Activated naive CD4-positive, alpha-beta T cell treated with anti-CD3 and anti-CD28 coated beads, Interleukin-2, amount 50 U/mL, for 24 hours (primary cell): Measurements from ENCODE around the gene ADCY4.

Source experiments
- H3K27ac Mint-ChIP-seq: one replicate; pipeline ENCODE4 v1.8.0; 2021; ENCODE audit warnings: mild to moderate bottlenecking, mixed read lengths
- H3K27me3 Mint-ChIP-seq: one replicate; pipeline ENCODE4 v1.8.0; 2021; ENCODE audit warnings: mixed read lengths
- H3K36me3 Mint-ChIP-seq: one replicate; pipeline ENCODE4 v1.8.0; 2021; ENCODE audit warnings: mixed read lengths
- H3K4me1 Mint-ChIP-seq: one replicate; pipeline ENCODE4 v1.8.0; 2021; ENCODE audit warnings: mixed read lengths
- H3K4me3 Mint-ChIP-seq: one replicate; pipeline ENCODE4 v1.8.0; 2021; ENCODE audit warnings: mild to moderate bottlenecking, mixed read lengths
- H3K9me3 Mint-ChIP-seq: one replicate; pipeline ENCODE4 v1.8.0; 2021; ENCODE audit warnings: mixed read lengths

The ADCY4 gene

DNA sequence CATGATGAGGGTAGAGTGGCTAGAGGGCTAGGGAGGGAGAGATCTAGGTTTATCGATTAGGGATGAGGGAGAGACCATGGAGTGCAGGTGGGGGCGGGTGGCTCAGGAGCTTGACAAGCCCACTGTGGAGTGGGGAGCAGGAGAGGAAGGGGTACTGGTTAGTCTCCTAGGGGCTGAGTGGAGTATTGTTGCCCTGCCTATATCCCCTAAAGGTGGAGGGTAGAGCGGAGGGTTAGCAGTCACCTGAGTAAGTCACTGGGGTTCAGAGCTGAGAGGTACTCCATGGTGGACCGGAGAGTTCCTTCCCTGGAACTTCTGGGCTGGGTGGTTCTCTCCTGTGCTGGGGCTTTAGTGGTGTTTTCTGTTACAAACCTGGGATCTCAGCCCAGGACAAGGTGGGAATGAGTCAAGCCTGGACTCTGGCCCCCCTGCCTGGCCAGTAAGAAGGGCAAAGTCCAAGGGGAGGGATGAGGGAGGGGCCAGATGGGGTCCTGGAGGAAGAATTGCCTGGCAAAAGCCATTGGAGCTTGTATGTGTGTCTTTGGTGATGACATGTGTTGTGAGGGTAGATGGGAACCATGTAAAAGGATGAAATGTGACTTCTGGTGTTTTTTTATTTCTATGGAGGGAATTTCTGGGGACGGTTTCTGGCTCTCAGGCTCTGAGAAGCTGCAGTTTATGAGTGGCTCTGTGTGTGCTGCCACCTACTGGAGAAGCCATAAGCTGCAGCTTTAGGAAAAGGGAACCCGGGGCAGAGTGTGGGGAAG is 27.1 kb downstream of the ADCY4 start, which contains the start of gene CIDEB:
Gene CIDEB (minus strand): TSS at position 403 of the 767 bp plus-strand sequence. CDS start 119 bp downstream, at position 284.
- Mint-ChIP-seq H3K36me3 (peaks cover 24% of the 10 kb centered on the region), H3K9me3 (no peaks in the 10 kb centered on the region), H3K27me3 (no peaks in the 10 kb centered on the region), H3K4me3 (peak within 1 kb of the TSS; percentile 6), H3K27ac (peak within 1 kb of the TSS; percentile 31), H3K4me1 (peaks cover 46% of the 10 kb centered on the region)

DNA sequence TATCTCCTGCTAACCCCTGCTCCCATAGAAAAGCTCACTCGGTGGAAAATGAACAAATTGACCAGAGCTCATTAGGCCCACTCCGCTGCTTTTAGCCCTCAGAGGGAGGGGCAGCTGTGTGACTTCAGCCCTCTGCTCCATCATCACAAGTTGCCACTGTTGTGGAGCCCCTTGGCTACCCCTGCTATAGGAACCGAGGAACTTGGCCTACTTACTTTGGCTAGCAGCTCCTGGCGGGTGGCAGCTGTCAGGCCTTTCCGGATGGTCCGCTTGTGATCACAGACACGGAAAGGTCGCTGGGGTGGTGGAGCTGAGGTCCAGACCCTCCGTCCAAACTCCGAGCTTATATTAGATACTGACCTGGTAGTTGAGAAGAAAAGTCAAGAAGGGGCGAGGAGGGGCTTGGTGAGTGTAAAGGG is 27.7 kb downstream of the ADCY4 start:
- H3K27ac Mint-ChIP-seq, result no peak overlapping the region
- peaks cover 40% of the 10 kb centered on the region for H3K4me1 Mint-ChIP-seq
- no peaks in the 10 kb centered on the region for H3K27me3 Mint-ChIP-seq
- H3K9me3 Mint-ChIP-seq, result no peaks in the 10 kb centered on the region
- H3K36me3 Mint-ChIP-seq, result peaks cover 24% of the 10 kb centered on the region
- H3K4me3 Mint-ChIP-seq, result no peak overlapping the region

DNA sequence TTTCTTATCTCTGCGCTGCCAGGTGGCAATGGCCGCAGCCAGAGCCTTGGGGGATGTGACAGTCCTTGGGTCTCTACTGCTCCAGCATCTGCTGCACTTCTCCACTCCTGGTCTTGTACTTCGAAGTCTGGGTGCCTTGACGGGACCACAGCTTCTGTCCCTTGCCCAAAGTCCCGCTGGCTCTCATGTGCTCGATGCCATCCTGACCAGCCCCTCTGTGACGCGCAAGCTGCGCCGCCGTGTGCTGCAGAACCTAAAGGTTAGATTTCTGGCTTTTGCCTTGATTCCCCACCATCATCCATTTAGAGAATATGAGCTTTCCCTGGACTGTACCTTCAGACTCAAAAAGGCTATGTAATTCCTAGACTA is 30.9 kb downstream of the ADCY4 start:
- Mint-ChIP-seq H3K4me1 (peaks cover 36% of the 10 kb centered on the region), H3K4me3 (no peak overlapping the region), H3K27me3 (no peaks in the 10 kb centered on the region), H3K36me3 (peaks cover 25% of the 10 kb centered on the region), H3K9me3 (no peaks in the 10 kb centered on the region), H3K27ac (no peak overlapping the region)

DNA sequence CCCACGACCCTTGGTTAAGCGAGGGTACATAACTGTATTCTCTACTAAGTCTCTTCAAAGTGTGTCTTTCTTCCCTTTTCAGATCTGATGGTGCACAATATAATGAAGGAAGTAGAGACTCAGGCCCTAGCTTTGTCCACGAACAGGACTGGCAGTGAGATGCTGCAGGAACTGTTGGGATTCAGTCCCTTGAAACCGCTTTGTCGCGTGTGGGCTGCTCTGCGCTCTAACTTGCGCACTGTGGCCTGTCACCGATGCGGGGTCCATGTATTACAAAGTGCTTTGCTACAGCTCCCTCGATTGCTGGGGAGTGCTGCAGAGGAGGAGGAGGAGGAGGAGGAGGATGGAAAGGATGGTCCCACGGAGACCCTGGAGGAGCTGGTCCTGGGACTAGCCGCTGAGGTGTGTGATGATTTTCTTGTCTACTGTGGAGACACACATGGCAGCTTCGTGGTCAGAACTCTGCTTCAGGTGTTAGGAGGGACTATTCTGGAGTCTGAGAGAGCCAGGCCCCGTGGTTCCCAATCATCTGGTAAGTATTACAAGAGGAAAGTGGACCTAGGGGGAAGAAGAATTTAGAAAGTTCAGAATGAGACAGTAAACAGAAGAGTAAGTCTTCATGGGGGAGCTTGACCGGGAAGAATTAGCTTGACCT is 34.4 kb downstream of the ADCY4 start:
- H3K36me3 Mint-ChIP-seq, result peaks cover 23% of the 10 kb centered on the region
- peak overlapping the region; percentile 62 for H3K27ac Mint-ChIP-seq
- H3K4me3 Mint-ChIP-seq, result peak overlapping the region; percentile 97
- H3K4me1 Mint-ChIP-seq, result peaks cover 46% of the 10 kb centered on the region
- H3K9me3 Mint-ChIP-seq, result no peaks in the 10 kb centered on the region
- H3K27me3 Mint-ChIP-seq, result no peaks in the 10 kb centered on the region

DNA sequence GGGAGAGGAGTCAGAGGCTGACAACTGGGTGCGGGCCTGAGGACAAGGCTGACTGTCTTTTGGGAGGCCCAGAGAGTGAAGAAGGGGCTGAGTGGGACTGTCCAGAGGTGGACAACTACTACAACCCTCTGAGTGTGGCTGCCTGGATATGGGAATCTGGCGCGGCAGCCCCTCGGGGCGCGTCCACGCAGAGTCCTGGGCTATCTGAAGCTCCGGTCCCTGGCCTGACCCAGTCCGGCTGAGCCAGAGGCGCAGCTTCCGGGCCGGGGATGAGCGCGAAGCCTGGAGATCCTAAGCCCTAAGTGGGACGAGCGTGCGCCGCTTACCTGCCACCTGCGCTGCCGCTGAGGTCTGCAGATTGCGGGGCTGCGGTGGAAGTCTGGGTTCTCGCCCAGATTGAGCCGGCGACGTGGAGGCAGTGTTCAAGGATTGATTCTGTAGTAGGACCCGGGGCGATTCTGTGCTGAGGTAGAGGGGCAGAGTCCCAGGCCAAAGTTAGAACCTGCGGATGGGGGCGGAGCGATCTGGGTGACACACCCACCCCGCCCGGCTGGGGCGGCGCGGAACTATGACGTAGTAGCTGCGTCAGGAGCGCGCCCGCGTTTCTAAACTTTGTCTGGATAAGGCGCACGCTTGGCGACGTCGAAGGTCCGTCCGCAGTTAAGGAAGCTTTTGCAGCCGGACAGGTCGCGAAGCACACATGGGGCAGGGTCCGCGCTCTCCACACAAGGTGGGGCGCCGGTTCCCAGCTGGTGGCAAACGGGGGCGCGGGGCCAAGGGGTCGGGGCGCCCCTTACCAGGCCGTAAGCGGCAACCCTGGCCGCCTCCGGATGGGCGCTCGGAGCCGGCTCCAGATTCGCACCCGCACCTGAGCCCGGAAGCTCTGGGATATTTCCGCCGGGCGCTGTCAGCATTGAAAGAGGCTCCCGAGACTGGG is 35.3 kb downstream of the ADCY4 start, which contains the start of the genes DHRS1 and NOP9:
Gene DHRS1 (minus strand): TSS at position 526 of the 937 bp plus-strand sequence. CDS start 674 bp downstream, outside the sequence.
Gene NOP9 (plus strand): TSS at position 596 of the 937 bp plus-strand sequence. CDS start 105 bp downstream, at position 701.
- H3K9me3 Mint-ChIP-seq, result no peaks in the 10 kb centered on the region
- peak within 1 kb of the TSS; percentile 97 for H3K27ac Mint-ChIP-seq
- H3K36me3 Mint-ChIP-seq, result peaks cover 18% of the 10 kb centered on the region
- peaks cover 46% of the 10 kb centered on the region for H3K4me1 Mint-ChIP-seq
- H3K27me3 Mint-ChIP-seq, result no peaks in the 10 kb centered on the region
- H3K4me3 Mint-ChIP-seq, result peak within 1 kb of the TSS; percentile 97

DNA sequence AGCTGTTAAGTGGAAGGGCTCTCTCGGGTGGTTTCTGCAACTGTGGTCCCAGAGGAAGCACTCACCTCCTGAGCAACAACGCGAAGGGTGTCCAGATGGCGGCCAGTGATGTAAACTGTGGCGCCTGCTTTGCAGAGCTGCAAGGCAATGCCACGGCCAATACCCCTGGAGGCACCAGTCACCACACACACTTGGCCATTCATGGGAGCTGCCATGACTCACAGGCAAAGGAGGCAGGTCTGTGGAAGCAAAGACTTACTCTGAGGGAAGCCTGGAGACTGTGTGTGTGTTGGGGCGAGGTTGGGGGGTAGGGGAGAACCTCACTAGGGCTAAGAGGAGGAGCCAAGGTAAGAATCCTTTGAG is 36.0 kb downstream of the ADCY4 start:
- peaks cover 13% of the 10 kb centered on the region for H3K36me3 Mint-ChIP-seq
- peak overlapping the region; percentile 80 for H3K27ac Mint-ChIP-seq
- peak overlapping the region; percentile 97 for H3K4me3 Mint-ChIP-seq
- H3K4me1 Mint-ChIP-seq, result peaks cover 46% of the 10 kb centered on the region
- H3K27me3 Mint-ChIP-seq, result no peaks in the 10 kb centered on the region
- H3K9me3 Mint-ChIP-seq, result no peaks in the 10 kb centered on the region

DNA sequence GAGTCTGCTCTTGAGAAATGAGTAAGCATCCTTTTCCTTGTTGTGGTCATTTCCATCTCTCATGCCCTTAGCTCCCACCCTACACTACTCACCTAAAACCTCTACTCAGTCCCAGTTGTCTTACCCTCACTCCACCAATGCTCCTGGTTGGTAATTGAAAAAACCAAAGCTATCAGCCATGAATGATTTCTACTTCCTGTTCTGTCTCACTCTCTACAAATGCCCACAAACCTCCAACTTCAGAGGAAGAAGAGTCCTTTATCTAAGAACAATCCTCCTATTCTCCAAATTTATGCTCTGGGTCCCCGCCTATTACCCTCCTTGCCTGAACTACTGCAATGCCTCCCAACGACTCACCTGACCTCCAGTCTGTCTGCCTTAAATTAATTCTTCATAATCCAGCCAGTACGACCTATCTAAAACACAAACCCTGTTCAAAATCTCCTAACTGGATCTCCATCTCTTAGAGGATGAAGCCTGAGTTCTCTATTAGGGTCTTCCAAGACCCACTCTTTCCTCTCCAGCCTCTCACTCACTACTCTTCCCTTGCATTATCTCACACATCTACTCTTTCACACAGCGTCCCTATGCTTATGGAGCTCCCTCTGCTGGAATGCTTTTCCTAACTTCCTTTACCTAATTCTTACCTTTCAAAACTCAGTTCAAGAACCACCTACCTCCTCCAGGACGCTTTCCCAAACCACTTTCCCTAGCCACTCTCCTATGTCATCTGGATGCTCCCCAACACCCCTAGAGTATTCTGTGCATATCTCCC is 37.5 kb downstream of the ADCY4 start:
- Mint-ChIP-seq H3K4me1 (peaks cover 46% of the 10 kb centered on the region), H3K36me3 (peaks cover 11% of the 10 kb centered on the region), H3K9me3 (no peaks in the 10 kb centered on the region), H3K4me3 (peak overlapping the region; percentile 67), H3K27me3 (no peaks in the 10 kb centered on the region), H3K27ac (peak overlapping the region; percentile 73)

DNA sequence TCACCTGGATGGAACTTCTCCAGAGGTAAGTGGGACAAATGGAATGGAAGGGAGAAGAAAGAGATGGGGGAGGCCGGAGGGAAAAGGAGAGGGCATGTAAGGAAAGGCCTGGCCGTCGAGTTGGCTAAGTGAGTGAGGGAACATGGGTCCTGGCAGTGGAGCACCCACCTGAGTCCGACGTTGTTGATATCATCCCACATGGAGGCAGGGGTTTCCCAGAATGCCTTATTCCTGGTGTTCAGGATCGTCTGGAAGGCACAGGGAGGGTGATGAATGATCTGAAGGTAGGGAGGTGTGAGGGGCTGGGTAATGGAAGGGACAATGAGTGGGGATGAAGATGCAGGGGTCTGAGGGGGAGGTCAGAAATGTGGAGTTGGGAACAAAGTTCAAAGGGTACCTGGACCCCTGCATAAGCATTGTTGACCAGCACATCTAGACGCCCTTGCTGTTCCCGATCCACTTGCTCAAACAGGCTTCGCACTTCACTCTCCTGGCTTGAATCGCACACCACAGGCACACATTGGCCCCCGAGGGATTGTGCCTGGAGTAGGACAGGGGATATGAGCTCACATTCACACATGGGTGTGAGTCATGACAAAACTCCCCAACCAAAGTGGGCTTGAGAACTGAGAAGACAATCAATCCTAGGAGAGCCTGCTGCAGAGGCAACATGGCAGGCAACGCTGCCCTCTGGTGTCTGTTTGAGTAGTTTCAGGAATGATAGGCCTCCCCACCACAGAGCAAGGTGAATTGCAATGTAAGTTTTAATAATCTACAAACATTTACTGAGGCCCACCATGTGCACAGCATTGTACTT is 38.3 kb downstream of the ADCY4 start:
- H3K4me1 Mint-ChIP-seq, result peaks cover 45% of the 10 kb centered on the region
- peaks cover 12% of the 10 kb centered on the region for H3K36me3 Mint-ChIP-seq
- peak overlapping the region; percentile 69 for H3K4me3 Mint-ChIP-seq
- H3K9me3 Mint-ChIP-seq, result no peaks in the 10 kb centered on the region
- peak overlapping the region; percentile 98 for H3K27ac Mint-ChIP-seq
- no peaks in the 10 kb centered on the region for H3K27me3 Mint-ChIP-seq

DNA sequence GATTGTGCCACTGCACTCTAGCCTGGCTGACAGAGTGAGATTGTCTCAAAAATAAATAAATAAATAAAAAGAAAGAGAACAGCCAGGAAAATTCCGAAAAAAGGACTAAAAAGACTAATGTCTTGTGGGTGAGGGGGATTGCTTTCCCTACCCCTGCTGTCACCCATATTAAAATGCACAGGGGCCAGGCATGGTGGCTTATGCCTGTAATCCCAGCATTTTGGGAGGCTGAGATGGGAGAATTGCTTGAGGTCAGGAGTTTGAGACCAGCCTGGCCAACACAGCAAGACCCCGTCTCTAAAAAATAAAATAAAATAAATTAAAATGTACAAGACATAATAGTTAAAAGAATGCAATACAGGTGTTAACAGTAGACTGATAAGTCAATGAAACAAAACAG is 41.3 kb downstream of the ADCY4 start:
- H3K4me1 Mint-ChIP-seq, result peaks cover 35% of the 10 kb centered on the region
- H3K4me3 Mint-ChIP-seq, result no peak overlapping the region
- peaks cover 22% of the 10 kb centered on the region for H3K36me3 Mint-ChIP-seq
- H3K27ac Mint-ChIP-seq, result no peak overlapping the region
- no peaks in the 10 kb centered on the region for H3K27me3 Mint-ChIP-seq
- H3K9me3 Mint-ChIP-seq, result no peaks in the 10 kb centered on the region

DNA sequence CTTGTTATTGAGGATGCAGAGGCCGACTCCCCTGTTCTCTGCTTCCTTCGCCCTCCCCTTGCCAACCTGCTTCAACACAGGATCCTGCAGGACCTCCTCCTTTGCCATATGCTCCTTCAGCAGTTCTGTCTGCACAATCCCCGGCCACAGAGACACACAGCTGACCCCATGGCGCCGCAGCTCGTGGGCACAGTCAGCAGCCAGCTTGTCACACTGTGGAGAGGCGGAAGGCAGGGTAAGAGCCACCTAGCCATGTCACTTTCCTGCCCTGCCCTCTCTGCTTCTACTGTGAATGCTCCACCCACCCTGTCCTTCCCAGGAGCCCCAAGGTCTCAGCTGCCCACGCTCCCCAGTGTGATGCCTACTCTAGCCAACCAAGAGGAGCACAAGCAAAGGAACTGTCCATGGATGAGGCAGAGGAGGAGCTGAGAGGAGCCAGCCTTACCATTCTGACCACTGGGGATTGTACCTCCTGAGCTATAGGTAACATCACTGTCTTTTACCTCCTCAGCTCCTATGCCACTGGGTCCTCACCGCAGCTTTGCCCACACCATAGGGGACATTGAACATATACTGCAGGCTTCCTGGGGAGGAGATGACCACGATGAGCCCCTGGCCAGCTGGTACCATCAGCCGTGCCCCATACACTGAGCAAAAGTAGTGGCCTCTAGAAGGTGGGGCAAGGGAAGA is 42.6 kb downstream of the ADCY4 start:
- Mint-ChIP-seq H3K27me3 (no peaks in the 10 kb centered on the region), H3K4me1 (peaks cover 28% of the 10 kb centered on the region), H3K4me3 (no peak overlapping the region), H3K36me3 (peaks cover 22% of the 10 kb centered on the region), H3K27ac (no peak overlapping the region), H3K9me3 (no peaks in the 10 kb centered on the region)

DNA sequence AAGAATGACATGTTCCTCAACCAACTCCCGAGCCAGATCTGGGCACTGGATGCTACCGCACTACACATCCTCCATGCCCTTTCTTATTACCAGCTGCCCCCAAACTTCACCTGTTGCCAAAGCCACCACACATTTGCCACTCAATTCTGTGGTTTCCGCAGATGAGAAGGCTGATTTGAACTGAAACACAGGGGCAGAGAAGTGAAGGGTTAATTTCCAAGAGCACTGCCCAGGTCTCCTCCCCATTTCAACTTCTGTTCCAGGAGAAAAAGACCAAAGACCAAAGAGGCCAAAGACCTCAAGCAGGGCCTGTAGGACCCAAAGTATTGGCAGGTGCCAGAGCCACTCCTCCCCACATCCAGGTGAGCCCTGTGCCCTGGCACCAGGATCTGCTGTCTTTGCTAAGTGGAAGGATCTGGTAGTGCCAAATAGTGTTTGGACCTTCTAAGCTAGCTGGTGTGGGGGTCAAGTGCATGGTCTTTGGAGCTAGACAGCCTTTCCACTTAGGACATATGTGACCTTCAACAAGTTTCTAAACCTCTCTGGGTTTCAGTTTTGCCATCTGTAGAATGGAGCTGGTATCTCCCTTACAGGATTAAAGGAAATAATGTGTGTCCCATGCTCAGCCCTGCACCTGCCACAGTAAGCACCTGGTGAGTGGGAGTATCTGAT is 43.3 kb downstream of the ADCY4 start:
- Mint-ChIP-seq H3K27ac (no peak overlapping the region), H3K27me3 (no peaks in the 10 kb centered on the region), H3K36me3 (peaks cover 20% of the 10 kb centered on the region), H3K4me1 (peaks cover 21% of the 10 kb centered on the region), H3K9me3 (no peaks in the 10 kb centered on the region), H3K4me3 (no peak overlapping the region)

DNA sequence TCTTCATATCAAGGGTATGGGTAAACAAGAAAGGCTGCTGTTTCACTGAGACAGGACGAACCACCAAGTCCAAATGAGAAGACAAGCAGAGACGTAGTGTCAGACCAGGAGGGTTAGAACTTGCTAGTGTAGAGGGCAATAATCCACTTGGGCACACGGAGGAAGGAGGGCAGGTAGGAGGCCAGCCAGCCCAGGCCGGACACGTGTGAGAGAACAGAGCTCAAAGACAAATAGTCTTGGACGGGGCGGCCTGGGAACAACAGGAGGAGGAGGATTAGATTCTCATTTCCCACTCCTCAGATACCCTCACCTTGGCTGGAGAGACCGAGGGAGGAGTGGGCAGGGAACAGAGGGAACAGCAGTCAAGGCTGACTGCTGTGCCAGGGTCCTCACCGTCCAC is 44.1 kb downstream of the ADCY4 start:
- peaks cover 13% of the 10 kb centered on the region for H3K4me1 Mint-ChIP-seq
- no peak overlapping the region for H3K4me3 Mint-ChIP-seq
- no peaks in the 10 kb centered on the region for H3K9me3 Mint-ChIP-seq
- H3K36me3 Mint-ChIP-seq, result peaks cover 16% of the 10 kb centered on the region
- H3K27me3 Mint-ChIP-seq, result no peaks in the 10 kb centered on the region
- H3K27ac Mint-ChIP-seq, result peak overlapping the region; percentile 38

DNA sequence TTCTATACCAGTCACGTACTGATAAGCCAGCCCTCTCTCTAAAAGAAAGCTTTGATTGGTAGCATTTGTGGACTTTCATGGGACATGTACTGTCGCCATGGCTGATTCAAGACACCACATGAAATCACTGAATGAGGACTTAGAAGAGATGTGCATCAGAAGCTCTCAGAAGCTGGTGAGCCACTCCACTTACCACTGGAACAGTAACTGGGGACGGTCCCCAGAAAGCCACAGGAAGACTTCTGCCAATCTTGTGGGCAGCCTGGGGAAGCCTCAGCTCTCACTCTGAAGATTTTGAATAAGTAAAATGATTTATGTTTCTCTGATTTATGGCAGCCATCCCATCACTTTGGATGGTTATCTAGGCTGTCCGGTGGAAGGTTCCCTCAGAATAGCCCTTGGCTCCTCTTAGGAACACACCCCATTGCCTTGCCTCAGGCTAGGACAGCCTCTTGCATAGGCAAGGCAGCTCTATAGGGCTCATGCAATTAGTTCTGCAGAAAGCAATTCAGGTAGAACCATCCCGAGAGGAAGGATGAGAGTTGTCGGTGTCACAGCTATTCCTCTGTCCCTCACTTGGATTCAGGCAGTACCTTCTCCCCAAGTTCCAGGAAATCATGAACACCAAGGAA is 45.1 kb downstream of the ADCY4 start:
- Mint-ChIP-seq H3K4me3 (no peak overlapping the region), H3K9me3 (no peaks in the 10 kb centered on the region), H3K27ac (no peak overlapping the region), H3K27me3 (no peaks in the 10 kb centered on the region), H3K36me3 (peaks cover 16% of the 10 kb centered on the region), H3K4me1 (peaks cover 13% of the 10 kb centered on the region)
